ENCODE results near the gene CRACR2A.

The CRACR2A gene

DNA sequence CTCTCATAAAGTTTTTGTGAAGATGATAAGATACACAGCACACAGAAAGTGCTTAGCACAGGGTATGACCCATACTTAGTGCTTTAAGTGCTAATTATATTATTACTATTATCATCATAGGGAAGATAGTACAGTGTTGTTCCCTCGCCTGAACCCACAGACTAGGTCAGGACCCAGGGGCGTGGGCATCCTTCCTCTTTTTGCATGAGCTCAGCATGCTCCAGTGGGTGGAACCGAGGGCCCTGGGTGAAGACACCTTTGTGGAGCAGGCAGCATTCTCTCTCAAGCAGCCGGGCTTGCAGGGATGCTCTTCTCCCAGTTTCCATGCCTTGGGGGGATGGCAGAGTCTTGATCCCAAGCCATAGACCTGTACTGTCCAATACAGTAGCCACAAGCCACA lies 34.8 kb downstream of the CRACR2A start:
- DNase-seq (ENCODE audit: low read depth): no peak

DNA sequence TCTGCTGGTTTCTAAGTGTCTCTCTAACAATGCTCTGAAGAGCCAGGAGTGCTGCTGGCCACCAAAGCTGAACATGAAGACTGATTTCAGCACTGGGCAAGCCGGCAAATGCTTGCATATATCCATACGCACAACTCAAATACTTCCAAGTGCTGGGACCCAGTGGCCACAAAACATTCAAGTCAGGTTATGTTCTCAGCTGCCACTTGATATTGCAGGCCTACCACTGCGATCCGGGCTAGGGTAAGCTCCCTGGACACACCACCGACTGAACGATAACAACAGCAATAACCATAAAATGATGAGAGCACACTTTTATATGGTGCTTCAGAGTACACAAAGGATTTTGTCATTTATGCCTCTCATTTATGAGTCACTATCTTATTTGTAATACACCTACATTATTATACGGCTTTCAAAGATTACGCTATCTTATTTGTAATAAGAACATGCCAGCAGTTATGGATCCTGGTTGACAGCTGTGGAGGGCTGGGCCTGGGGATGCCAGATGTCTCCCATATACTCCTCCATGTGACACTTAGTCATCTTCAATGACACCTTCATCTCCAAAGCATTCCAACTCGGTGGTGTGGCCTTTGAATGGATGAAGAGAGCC lies 35.5 kb downstream of the CRACR2A start:
- TF ChIP-seq, protein P1, sequence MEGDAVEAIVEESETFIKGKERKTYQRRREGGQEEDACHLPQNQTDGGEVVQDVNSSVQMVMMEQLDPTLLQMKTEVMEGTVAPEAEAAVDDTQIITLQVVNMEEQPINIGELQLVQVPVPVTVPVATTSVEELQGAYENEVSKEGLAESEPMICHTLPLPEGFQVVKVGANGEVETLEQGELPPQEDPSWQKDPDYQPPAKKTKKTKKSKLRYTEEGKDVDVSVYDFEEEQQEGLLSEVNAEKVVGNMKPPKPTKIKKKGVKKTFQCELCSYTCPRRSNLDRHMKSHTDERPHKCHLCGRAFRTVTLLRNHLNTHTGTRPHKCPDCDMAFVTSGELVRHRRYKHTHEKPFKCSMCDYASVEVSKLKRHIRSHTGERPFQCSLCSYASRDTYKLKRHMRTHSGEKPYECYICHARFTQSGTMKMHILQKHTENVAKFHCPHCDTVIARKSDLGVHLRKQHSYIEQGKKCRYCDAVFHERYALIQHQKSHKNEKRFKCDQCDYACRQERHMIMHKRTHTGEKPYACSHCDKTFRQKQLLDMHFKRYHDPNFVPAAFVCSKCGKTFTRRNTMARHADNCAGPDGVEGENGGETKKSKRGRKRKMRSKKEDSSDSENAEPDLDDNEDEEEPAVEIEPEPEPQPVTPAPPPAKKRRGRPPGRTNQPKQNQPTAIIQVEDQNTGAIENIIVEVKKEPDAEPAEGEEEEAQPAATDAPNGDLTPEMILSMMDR (IDR thresholded peaks at IDR 0.05; ENCODE audit: insufficient read depth, low read depth, low read length, missing control alignments): no peak
- no peak overlapping the region for H3K4me3 ChIP-seq (ENCODE audit: low read length)
- no peak for DNase-seq (ENCODE audit: low read depth)

More for the DNA sequence above, 34.8 kb downstream of the CRACR2A start:
- TF ChIP-seq, protein P1 (IDR thresholded peaks at IDR 0.05; ENCODE audit: insufficient read depth, low read depth, low read length, missing control alignments): no peak
- no peak overlapping the region for H3K4me3 ChIP-seq (ENCODE audit: low read length)

DNA sequence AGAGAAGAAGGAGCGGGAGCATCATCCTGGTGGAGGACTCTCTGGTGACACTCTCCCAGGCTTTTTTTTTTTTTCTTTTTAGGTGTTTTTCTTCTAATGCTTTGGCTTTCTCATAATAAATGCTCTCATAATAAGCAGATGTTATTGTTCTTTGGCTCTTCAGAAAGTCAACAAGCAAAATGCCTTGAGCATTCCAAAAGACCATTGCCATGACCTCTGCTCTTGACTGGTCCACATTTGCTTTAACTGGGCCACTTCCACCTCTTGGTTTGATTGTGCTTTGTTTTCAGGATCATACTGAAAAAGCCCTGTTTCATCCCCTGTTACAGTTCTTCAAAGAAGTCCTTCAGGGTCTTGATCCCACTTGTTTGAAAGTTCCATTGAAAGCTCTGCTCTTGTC lies 36.9 kb downstream of the CRACR2A start:
- TF ChIP-seq, protein P1 (IDR thresholded peaks at IDR 0.05; ENCODE audit: insufficient read depth, low read depth, low read length, missing control alignments): no peak
- DNase-seq (ENCODE audit: low read depth): no peak
- no peak overlapping the region for H3K4me3 ChIP-seq (ENCODE audit: low read length)

DNA sequence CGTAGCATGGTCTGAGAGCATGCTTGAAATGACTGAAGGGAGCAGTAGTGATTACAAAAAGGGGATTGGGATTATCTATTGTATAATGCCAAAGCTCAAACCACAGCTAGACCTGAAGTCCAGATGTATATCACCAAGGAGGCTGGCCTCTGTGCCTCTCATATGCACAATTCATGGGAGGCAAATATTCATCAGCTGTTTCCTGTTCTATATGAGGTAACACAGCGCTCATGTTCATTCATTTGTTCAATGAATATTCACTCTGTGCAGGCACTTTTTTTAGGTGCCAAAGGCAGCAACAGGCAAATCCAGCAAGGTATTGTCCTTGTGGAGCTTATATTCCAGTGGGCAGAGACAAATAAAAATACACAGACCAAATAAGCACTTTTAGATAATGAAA lies 39.0 kb downstream of the CRACR2A start:
- no peak overlapping the region for H3K4me3 ChIP-seq (ENCODE audit: low read length)
- no peak for DNase-seq (ENCODE audit: low read depth)
- TF ChIP-seq, protein P1 (IDR thresholded peaks at IDR 0.05; ENCODE audit: insufficient read depth, low read depth, low read length, missing control alignments): no peak

DNA sequence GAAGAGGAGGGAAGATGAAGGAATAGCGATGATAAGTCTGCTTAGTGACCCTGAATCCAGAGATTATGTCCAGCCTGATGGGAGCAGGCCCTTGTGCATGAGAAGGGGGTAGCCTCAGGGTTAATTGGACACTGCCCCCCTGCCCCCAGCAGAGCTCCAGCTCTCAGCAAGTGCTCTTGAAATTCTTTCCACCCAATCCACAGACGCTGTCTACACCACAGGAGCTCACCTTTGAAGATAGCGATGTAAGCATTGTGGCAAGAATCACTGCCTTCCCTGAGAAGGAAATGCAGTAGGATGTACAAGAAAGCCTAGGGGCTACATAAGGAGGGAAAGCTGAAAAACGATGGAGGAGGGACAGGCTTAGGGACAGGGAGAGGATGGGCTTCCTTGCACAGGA lies 39.4 kb downstream of the CRACR2A start:
- DNase-seq (ENCODE audit: low read depth): no peak
- no peak overlapping the region for H3K4me3 ChIP-seq (ENCODE audit: low read length)
- TF ChIP-seq, protein P1 (IDR thresholded peaks at IDR 0.05; ENCODE audit: insufficient read depth, low read depth, low read length, missing control alignments): no peak

DNA sequence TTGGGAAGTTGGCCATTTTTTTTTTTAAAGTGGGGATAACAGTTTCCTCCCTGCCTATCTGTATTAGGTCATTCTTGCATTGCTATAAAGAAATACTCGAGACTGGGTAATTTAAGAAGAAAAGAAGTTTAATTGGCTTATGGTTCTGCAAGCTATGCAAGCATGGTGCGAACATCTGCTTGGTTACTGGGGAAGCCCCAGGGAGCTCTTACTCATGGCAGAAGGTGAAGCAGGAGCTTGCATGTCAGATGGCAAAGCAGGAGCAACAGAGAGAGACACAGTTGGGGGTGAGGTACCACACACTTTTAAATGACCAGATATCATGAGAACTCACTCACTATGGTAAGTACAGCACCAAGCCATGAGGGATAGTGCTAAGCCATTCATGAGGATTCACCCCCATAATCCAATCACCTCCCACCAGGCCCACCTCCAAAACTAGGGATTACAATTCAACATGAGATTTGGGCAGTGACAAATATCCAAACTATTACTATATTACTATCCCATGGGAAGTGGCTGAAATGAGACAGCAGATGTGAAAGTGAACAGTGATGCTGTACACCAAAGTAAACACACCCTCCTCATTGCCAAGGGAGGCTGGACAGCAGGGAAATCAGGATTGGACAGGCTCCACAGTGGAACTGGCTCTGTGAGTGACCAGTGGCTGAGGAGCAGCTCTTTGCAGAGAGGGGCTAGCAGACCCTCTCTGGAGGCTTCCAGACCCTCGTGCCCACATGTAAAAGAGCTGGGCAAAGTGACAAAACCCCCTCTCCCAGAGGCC lies 40.5 kb downstream of the CRACR2A start:
- H3K4me3 ChIP-seq (ENCODE audit: low read length): no peak overlapping the region
- TF ChIP-seq, protein P1 (IDR thresholded peaks at IDR 0.05; ENCODE audit: insufficient read depth, low read depth, low read length, missing control alignments): no peak
- no peak for DNase-seq (ENCODE audit: low read depth)

DNA sequence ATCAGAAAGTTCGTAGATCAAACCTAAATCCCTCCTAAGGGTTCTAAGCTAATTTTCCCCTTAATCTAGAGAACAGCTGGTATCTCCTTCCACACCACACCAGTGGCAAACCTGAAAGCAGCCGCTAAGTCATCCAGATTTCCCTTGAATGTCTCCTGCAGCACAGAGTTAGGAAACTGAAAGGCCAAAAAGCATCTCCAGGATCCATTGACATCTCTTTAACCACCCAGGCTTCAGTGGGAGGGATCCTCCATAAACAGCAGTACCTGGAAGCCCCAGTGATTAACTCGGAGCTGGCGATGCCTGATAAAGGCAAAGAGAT lies 47.6 kb downstream of the CRACR2A start:
- TF ChIP-seq, protein P1 (IDR thresholded peaks at IDR 0.05; ENCODE audit: insufficient read depth, low read depth, low read length, missing control alignments): no peak
- no peak for DNase-seq (ENCODE audit: low read depth)
- no peak overlapping the region for H3K4me3 ChIP-seq (ENCODE audit: low read length)

Data from epithelial cell of esophagus (primary cell).